ENCODE data around the gene PLEKHA5.
"Not testable (repeated sequence)": the region's sequence is repeated elsewhere in the genome, so short reads cannot be mapped to it uniquely, and the experiment has no call there.

The PLEKHA5 gene

GRCh38 chr12:19203539-19204506 lies 74.3 kb downstream of the PLEKHA5 start:
- DNase-seq, result no peak

GRCh38 chr12:19205120-19205519 lies 75.6 kb downstream of the PLEKHA5 start:
- no peak for DNase-seq

- no peak for DNase-seq
Observed at GRCh38 chr12:19206493-19207077, 77.1 kb downstream of the PLEKHA5 start.

GRCh38 chr12:19208456-19208855 lies 78.9 kb downstream of the PLEKHA5 start:
- DNase-seq, result no peak

GRCh38 chr12:19209661-19210060 lies 80.1 kb downstream of the PLEKHA5 start:
- DNase-seq, result no peak

- DNase-seq, result no peak
Observed at GRCh38 chr12:19211802-19212201, 82.3 kb downstream of the PLEKHA5 start.

GRCh38 chr12:19212245-19212644 lies 82.7 kb downstream of the PLEKHA5 start:
- DNase-seq, result no peak

- DNase-seq, result no peak
Observed at GRCh38 chr12:19214020-19214419, 84.5 kb downstream of the PLEKHA5 start.

GRCh38 chr12:19215115-19215514 lies 85.6 kb downstream of the PLEKHA5 start:
- DNase-seq, result no peak

GRCh38 chr12:19217446-19217845 lies 87.9 kb downstream of the PLEKHA5 start:
- no peak for DNase-seq

GRCh38 chr12:19220205-19220604 lies 90.7 kb downstream of the PLEKHA5 start:
- DNase-seq, result no peak

GRCh38 chr12:19220852-19221466 lies 91.4 kb downstream of the PLEKHA5 start:
- no peak for DNase-seq

GRCh38 chr12:19222558-19222957 lies 93.0 kb downstream of the PLEKHA5 start:
- DNase-seq, result no peak

GRCh38 chr12:19223018-19223417 lies 93.5 kb downstream of the PLEKHA5 start:
- DNase-seq, result no peak

GRCh38 chr12:19223695-19224094 lies 94.2 kb downstream of the PLEKHA5 start:
- DNase-seq, result peak; percentile 35

- no peak for DNase-seq
Observed at GRCh38 chr12:19224746-19225145, 95.2 kb downstream of the PLEKHA5 start.

GRCh38 chr12:19227190-19227879 lies 97.8 kb downstream of the PLEKHA5 start:
- DNase-seq, result no peak

GRCh38 chr12:19227880-19228210 lies 98.3 kb downstream of the PLEKHA5 start:
- no peak for DNase-seq

- not testable (repeated sequence) for DNase-seq
Observed at GRCh38 chr12:19229021-19229420, 99.5 kb downstream of the PLEKHA5 start.

GRCh38 chr12:19230299-19230866 lies 100.8 kb downstream of the PLEKHA5 start:
- DNase-seq, result no peak

- no peak for DNase-seq
Observed at GRCh38 chr12:19230896-19231295, 101.4 kb downstream of the PLEKHA5 start.

GRCh38 chr12:19234171-19234704 lies 104.7 kb downstream of the PLEKHA5 start:
- no peak for DNase-seq

All from right hindlimb (tissue), 1 donor.